ENCODE results near the gene MATN3. TPM values are rescaled to one million over a fixed set of nuclear protein-coding genes. Genes with fewer than 3 reads are reported as not detected.
A peak's percentile ranks its signal among the peaks of the same experiment; 100 is the strongest.

MATN3 gene
- total RNA-seq, 2 donors from 2014 or later: not detected

DNA sequence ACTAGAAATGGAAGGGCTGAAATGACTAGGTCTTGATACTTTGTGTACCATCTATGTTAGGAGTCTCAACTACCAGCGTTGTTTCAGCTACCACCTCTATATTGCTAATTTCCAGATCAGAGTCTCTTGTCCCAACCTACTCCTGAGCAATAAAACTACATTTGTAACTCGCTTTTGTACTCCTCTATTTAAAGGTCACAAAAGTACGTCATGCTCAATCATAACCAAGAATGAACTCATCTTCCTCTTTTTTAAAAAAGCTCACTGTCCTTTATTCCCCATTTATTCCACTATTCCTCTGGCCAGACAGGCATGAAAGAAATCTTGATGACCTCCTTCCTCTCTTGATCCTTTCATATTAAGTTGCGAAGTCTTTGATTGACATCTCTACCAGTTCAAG, 11.2 kb upstream of the MATN3 start:
- WGBS, 2 donors: 88 to 92% methylated on average over 4 of the region's 4 CpGs
- Histone ChIP-seq H3K27ac (no peak overlapping the region), H3K4me1 (no peaks in the 10 kb centered on the region), H3K27me3 (no peaks in the 10 kb centered on the region), H3K36me3 (replicated peaks in 1 of 2; ENCODE audit: insufficient read depth in 1 of 2, low read depth in 2 of 2) (no peaks in the 10 kb centered on the region), H3K9me3 (no peaks in the 10 kb centered on the region), H3K4me3 (no peak overlapping the region)
- no peak for ATAC-seq
- DNase-seq: no peak
- intact Hi-C loops (cut with DNase I): no loop called here
- TF ChIP-seq, protein P1, sequence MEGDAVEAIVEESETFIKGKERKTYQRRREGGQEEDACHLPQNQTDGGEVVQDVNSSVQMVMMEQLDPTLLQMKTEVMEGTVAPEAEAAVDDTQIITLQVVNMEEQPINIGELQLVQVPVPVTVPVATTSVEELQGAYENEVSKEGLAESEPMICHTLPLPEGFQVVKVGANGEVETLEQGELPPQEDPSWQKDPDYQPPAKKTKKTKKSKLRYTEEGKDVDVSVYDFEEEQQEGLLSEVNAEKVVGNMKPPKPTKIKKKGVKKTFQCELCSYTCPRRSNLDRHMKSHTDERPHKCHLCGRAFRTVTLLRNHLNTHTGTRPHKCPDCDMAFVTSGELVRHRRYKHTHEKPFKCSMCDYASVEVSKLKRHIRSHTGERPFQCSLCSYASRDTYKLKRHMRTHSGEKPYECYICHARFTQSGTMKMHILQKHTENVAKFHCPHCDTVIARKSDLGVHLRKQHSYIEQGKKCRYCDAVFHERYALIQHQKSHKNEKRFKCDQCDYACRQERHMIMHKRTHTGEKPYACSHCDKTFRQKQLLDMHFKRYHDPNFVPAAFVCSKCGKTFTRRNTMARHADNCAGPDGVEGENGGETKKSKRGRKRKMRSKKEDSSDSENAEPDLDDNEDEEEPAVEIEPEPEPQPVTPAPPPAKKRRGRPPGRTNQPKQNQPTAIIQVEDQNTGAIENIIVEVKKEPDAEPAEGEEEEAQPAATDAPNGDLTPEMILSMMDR (IDR thresholded peaks at IDR 0.05): no peak
- TF ChIP-seq POLR2A (IDR thresholded peaks at IDR 0.05): no peak

DNA sequence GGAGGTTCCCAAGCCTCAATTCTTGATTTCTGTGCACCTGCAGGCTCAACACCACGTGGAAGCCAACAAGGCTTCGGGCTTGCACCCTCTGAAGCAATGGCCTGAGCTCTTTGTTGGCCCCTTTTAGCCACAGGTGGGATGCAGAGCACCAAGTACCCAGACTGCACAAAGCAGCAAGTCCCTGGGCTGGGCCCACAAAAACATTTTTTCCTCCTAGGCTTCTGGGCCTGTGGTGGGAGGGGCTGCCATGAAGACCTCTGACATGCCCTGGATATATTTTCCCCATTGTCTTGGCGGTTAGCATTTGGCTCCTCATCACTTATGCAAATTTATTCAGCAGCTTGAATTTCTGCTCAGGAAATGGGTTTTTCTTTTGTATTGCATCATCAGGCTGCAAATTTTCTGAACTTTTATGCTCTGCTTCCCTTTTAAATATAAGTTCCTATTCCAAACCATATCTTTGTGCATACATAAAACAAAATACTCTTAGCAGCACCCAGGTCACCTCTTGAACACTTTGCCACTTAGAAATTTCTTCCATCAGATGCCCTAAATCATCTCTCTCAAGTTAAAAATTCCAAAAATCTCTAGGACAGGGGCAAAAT, 9.0 kb upstream of the MATN3 start:
- no peak overlapping the region for H3K4me3 ChIP-seq
- ATAC-seq (no peak), DNase-seq (no peak)
- no peaks in the 10 kb centered on the region for H3K27me3 ChIP-seq
- no peak overlapping the region for H3K27ac ChIP-seq
- H3K36me3 ChIP-seq (replicated peaks in 1 of 2; ENCODE audit: insufficient read depth in 1 of 2, low read depth in 2 of 2): no peaks in the 10 kb centered on the region
- WGBS, 2 donors: 80 to 82% methylated on average over 3 of the region's 3 CpGs
- H3K4me1 ChIP-seq: no peaks in the 10 kb centered on the region
- no peak for TF ChIP-seq POLR2A (IDR thresholded peaks at IDR 0.05)
- TF ChIP-seq, protein P1 (IDR thresholded peaks at IDR 0.05): no peak
- intact Hi-C loops (cut with DNase I): no loop called here
- H3K9me3 ChIP-seq: no peaks in the 10 kb centered on the region

DNA sequence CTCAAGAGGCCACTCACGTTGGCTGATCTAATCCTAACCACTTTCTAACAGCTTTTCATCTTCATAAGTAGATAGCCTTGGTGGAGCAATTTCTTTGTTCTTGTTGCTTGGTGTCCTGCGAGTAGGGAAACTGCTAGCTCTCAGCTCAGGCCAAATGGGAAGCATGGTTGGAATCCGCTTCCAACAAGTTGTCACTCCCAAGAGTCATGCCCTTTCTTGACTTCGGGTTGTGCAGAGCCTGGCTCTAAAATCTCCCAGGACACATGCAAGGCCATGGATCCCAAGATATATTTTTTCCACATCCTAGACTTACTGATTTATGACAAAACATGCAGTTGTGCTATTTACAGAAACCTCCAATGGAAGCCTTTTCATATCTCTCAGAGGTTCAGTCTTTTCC, 7.3 kb upstream of the MATN3 start:
- intact Hi-C loops (cut with DNase I): no loop called here
- no peak overlapping the region for H3K27ac ChIP-seq
- H3K36me3 ChIP-seq (replicated peaks in 1 of 2; ENCODE audit: insufficient read depth in 1 of 2, low read depth in 2 of 2): no peaks in the 10 kb centered on the region
- no peaks in the 10 kb centered on the region for H3K9me3 ChIP-seq
- no peaks in the 10 kb centered on the region for H3K4me1 ChIP-seq
- 78 to 85% methylated on average over 4 of the region's 4 CpGs for WGBS, 2 donors
- TF ChIP-seq POLR2A (IDR thresholded peaks at IDR 0.05): no peak
- TF ChIP-seq, protein P1 (IDR thresholded peaks at IDR 0.05): no peak
- H3K4me3 ChIP-seq: no peak overlapping the region
- ATAC-seq (no peak), DNase-seq (no peak)
- H3K27me3 ChIP-seq: no peaks in the 10 kb centered on the region

DNA sequence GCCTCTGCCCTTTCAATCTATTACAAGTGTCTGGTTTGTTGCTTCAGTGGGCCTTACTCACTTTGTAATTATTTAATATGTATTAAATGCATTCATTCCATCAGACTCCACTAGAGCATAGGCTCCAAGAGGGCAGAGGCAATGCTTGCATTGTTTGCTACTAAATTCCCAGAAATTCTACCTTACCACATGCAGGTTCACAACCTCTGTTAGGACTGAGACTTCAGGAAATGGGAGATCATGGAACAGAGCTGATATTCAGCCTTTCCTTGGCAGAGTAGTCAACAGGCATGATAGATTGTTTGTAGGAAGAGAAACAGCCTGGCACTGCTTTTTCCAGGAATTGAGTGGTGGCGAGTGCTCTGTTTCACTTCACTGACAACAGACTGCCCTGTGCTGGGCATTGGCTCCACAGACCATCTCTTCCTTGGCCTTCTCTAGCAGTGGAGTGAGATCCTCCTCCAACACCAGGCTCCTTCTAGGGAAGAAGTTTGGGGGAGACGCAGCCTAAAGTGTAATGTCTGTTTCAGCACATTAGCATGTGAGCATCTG, 6.2 kb upstream of the MATN3 start:
- no peak for DNase-seq
- H3K27me3 ChIP-seq: no peaks in the 10 kb centered on the region
- ATAC-seq: no peak
- intact Hi-C loops (cut with DNase I): no loop called here
- H3K27ac ChIP-seq: peak overlapping the region in 1 of 4 donors; percentile 16
- H3K9me3 ChIP-seq: no peaks in the 10 kb centered on the region
- H3K36me3 ChIP-seq (replicated peaks in 1 of 2; ENCODE audit: insufficient read depth in 1 of 2, low read depth in 2 of 2): no peaks in the 10 kb centered on the region
- 75 to 84% methylated on average over 2 of the region's 2 CpGs for WGBS, 2 donors
- TF ChIP-seq, protein P1 (IDR thresholded peaks at IDR 0.05): no peak
- TF ChIP-seq POLR2A (IDR thresholded peaks at IDR 0.05): no peak
- H3K4me1 ChIP-seq: no peaks in the 10 kb centered on the region
- no peak overlapping the region for H3K4me3 ChIP-seq

DNA sequence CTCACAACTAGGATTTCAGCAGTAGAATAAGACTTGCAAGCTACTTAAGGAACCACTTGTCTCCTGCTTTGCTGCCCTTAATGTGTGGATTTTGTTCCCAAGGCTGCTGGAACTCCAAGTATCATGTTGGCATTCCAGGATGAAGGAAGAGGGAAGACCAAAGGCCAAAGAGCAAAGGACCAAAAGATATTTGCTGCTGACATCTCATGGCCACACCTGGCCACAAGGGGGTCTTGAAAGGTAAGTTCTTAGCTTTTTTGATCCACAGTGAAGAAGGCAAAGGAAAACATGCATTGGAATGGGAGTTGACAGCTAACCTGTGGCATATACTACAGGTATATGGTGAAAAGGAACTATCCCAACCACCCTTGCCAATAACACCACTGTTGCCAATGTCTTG, 3.9 kb upstream of the MATN3 start:
- peaks cover 12% of the 10 kb centered on the region for H3K4me1 ChIP-seq

More for the DNA sequence above, 3.9 kb upstream of the MATN3 start:
- Histone ChIP-seq H3K27ac (no peak overlapping the region), H3K4me3 (no peak overlapping the region), H3K27me3 (peaks cover 0 to 5% of the 10 kb centered on the region in 2 donors), H3K9me3 (no peaks in the 10 kb centered on the region), H3K36me3 (replicated peaks in 1 of 2; ENCODE audit: insufficient read depth in 1 of 2, low read depth in 2 of 2) (no peaks in the 10 kb centered on the region)
- intact Hi-C loops (cut with DNase I): no loop called here
- DNase-seq (no peak), ATAC-seq (no peak)
- TF ChIP-seq POLR2A (IDR thresholded peaks at IDR 0.05): no peak
- TF ChIP-seq, protein P1 (IDR thresholded peaks at IDR 0.05): peak in 1 of 7 experiments; percentile 2
